ENCODE measurements around the gene PTPRN2.
"Not testable (repeated sequence)": the region's sequence is repeated elsewhere in the genome, so short reads cannot be mapped to it uniquely, and the experiment has no call there.

Gene PTPRN2

DNA sequence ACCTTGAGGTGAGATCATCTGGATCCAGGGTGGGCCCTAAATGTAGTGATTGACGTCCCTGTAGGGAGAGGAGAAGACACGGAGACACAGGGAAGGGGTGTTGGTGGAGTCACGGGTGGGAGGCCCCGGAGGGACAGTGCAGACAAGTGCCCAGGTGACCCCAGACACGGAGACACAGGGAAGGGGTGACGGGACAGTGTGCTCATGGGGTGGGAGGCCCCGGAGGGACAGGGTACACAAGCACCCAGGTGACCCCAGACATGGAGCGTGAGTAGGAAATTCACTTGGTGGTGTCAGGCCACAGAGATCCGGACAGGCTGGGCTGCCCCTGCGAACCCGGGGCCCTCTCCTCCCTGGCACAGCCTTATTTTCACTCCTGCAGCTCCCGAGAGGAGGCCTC is 176.9 kb downstream of the PTPRN2 start:
- DNase-seq: no peak

DNA sequence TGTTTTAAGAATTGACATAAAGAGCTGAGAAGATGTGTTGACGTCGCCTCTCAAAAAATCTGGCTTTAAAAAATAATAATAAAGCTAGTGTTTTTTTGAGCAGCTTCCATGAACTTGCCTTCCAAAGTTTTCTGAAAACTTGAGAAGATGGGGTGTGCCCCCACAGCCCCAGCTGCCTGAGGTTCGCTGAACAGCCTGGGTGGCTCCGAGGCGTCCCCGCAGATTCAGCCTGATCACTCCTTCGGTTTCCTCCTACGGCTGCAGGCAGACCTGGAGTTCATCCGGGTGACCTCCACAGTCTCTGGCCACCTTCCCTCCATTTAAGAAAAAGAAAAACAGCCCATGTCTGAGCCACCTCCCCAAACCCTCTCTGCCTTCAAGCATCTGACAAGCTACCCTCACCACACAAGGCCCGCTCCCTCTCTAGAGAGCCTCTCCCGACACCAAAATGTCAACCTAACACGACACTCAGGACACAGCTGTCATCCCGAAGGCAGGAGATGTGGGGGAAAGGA is 177.8 kb downstream of the PTPRN2 start:
- no peak for DNase-seq

DNA sequence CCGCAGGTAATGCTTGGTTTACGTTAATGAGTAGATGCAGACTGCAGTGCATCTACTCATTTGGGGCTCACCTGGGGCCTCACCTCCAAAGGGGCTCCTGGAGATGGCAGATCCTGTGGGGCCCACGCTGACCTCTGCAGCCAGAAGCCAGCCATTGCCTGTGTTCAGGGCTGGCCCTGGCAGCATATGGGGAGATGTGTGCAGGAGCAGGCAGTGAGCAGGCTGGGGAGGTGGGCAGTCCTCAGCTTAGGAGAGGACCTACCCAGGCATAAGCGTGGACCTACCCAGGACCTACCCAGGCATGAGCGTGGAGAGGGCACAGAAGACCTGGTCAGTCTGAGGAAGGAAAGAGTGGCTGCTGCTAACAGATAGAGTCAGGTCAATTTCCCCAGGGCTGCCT is 178.5 kb downstream of the PTPRN2 start:
- no peak for DNase-seq

DNA sequence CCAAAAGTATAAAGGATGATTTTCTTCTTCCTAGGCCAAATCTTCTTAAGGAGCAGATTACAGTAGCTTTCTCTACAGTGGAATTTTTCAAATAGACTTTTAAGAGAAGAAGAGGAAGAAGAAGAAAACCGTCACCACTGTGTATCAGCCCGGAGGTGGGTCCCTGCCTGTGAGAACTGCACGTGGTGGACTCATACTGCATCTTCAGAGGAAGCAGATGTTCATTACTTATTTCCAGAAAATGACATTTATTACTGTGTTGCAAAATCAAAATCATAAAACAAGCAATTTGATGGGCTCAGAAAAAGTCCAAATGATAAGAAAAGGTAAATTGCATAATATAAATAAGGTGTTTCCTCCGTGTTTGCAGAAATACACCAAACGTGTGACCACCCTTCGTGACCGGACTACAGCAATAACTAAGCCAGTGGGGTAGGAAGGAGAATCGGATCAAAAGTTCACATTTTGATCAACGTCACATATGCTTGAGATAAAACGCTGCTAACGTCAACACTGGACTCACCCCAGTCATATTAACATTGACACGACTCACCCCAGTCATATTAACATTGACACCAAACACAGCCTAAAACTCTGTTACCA is 179.2 kb downstream of the PTPRN2 start:
- no peak for DNase-seq

DNA sequence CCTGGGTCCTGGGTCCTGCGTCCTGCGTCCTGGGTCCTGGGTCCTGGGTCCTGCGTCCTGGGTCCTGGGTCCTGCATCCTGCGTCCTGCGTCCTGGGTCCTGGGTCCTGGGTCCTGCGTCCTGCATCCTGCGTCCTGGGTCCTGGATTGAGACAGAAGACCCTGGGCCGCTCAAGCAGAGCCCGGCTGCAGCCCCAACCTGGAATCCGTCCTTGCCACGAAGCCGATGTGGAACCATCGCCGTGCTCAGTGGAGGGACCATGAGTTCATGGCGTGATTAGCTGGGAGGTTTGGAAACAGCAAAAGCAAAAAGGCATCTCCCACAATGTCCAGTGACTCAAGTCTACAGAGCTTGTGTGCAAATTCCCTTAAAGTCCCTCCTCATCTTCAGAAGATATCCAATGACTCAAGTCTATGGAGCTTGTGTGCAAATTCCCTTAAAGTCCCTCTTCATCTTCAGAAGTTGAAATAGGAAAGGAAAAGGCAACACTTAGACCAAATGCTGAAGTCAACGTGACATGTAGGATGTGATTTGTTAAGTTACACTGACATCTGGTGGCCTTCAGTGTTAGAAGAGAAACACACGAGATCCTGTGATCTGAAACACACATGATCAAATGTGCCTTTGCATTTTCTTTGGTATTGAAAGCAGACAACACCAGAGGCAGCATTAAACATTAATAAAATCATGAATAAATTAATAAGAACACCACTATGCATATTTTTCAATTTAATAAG is 179.9 kb downstream of the PTPRN2 start:
- DNase-seq: no peak

DNA sequence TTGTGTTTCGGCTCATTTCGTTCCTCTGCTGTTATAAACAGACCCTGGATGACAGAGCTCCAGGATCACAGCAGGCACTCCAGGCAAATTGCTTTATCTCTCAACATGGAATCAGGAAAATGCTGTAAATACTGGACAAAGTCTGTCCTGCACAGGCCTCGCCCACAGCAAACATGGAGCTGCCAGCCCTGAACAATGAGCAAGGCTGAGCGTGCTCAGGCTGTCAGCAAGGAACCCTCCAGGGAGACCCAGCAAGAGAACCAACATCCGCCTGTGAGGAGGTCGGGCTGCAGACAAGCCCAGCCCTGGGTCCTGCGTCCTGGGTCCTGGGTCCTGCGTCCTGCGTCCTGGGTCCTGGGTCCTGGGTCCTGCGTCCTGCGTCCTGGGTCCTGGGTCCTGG is 180.8 kb downstream of the PTPRN2 start:
- DNase-seq: no peak

DNA sequence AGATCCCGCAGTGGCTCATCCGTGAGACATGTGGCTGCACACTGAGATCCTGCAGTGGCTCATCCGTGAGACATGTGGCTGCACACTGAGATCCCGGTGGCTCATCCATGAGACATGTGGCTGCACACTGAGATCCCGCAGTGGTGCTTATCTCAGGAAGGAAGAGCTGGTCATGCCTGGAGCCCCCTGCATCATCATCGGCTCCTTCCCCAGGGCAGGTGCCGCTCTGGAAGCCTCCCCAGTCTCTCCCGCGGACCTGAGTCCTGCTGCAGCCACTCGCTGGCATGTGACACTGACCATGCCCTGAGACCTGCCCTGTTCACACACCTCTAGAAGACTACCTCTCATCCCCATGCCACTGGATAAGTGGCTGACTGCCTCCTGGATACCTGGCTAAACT is 181.3 kb downstream of the PTPRN2 start:
- DNase-seq: no peak

DNA sequence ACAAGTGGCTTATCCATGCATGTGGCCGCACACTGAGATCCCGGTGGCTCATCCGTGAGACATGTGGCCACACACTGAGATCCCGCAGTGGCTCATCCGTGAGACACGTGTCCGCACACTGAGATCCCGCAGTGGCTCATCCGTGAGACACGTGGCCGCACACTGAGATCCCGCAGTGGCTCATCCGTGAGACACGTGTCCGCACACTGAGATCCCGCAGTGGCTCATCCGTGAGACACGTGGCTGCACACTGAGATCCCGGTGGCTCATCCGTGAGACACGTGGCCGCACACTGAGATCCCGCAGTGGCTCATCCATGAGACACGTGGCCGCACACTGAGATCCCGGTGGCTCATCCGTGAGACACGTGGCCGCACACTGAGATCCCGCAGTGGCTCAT is 181.9 kb downstream of the PTPRN2 start:
- DNase-seq: not testable (repeated sequence)

DNA sequence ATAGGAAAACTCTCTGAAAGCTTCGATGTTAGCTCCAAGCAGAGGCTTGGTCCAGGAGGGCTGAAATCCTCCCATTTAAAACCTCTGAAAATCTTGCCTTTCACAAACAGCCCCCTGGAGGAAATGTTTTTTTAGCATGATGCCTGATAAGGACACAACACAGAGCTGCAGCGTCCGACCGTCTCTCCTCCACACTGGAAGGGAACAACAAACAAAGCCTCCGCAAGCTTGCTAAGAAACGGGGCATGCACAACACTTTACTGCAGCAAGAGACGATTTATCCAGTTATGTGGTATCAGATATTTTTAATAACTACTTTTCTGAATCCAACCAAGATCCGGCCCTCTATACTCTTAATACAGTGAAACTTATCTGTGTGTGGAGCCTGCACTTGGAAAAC is 182.3 kb downstream of the PTPRN2 start:
- DNase-seq: no peak

DNA sequence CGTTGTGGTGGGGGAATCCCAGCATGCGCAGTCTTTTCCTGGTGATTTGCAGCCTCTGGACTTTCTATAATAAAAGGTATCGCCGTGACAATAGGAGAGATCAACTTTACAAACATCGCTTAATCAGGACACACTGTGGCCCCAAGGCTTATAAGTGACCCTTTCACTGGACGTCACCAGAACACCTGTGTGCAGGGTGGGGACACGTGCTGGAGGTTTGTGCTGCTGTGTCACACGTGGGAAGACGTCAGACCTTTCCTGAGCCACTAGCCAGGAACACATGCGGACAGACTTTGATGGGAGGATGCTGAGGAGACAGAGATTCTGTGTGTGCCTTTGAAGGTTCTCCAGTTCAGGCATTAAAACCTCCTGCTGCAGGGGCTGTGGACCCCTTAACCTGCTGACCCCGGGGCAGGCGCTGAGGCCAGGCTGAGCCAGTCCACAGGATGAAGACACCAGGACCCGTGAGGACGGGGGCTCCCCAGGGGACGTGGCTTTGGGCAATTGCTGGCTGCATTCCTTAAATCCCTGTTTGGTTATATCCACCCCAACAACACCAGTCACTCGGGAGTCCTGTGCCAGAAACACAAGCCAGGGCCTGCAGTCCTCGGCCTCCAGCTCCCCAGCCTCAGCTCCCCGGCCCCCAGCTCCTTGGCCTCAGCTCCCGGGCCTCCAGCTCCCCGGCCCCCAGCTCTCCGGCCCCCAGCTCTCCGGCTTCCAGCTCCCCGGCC is 183.4 kb downstream of the PTPRN2 start:
- no peak for DNase-seq

DNA sequence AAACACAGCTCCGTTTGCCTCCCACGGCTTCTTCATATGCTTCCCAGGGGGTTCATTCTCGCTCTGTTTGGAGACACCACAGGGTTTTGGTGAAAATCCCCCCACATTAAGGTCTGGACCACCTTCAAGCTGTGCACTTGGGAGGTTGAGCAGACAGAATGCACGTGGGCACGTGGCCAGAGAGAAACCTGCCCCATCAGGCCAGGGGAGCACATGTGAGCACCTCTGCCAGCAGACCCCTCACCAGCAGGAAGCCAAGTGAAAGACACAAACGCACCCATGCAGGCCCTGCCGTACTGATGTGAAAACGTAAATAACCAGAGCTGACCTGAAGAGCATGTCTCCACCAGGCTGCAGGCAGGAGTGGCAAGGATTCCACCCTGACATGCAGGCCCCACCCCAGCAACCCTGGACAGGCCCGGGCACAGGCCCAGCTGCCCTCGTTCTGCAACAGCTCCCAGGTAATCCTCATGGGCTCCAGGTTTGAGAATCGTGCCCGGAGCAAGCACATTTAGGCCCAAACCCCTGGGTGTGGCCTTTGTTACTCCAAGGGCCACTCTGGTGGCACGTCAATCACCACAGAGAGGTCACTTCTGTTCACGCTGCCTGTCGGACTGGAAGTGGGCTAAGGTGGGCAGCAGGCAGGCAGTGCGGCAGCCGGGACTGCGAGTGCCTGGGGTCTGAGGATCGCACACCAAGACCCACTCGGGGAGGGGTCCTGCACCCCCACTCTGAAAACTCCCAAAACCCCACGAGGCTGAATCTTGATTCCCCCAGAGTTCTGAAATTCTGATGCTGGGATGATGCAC is 184.4 kb downstream of the PTPRN2 start:
- no peak for DNase-seq

DNA sequence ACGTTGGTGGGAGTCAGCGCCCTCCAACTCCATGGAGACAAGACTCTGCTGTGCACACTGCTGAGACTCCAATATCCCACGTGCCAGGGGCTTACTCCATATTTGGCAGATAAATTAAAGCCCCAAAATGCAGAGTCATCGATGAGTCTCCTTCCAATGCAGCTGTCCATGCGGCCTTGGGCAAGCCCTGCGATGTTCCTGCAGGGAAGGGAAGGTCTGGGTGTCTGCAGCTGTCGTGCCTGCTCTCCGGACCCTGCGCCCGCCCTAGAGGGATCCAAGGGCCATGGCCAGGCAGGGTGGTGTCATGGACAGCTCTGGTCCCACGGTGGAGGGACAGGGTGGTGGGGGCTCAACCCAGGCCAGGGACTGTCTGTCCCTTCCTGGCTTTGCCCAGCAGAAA is 185.2 kb downstream of the PTPRN2 start:
- DNase-seq: no peak

DNA sequence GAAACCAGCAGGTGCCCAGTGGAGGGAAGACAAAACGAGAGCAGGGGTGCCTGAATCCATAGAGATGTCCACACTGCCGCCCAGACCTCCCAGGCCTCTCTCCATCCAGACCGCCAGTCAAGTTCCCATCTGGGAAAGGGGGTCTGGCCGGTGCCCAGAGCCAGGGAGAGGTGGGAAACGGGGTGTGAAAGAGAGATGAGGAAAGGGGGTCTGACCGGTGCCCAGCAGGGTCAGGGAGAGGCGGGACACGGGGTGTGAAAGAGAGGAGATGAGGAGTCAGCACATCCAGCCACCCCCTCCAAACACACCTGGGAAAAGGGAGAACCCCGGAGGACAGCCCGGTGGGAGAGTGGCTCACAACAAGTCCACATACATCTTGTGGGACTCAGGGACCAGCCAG is 185.8 kb downstream of the PTPRN2 start:
- no peak for DNase-seq

DNA sequence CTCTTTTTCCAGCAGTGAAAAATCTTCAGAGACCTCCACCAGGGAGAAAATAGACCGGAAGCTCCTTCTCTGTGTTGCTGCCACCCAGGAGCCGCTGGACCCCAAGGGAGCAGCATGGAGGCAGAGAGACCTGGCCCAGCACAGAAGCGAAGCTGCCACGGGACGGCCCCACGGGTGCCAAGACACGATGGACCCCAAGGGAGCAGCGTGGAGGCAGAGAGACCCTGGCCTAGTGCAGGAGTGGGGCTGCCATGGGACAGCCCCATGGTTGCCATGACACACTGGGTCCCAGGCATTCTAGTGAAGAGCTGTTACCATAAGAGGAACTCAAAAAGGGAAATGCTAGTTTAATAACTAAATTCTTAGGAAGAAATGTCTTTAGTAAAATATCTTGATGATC is 186.3 kb downstream of the PTPRN2 start:
- no peak for DNase-seq

DNA sequence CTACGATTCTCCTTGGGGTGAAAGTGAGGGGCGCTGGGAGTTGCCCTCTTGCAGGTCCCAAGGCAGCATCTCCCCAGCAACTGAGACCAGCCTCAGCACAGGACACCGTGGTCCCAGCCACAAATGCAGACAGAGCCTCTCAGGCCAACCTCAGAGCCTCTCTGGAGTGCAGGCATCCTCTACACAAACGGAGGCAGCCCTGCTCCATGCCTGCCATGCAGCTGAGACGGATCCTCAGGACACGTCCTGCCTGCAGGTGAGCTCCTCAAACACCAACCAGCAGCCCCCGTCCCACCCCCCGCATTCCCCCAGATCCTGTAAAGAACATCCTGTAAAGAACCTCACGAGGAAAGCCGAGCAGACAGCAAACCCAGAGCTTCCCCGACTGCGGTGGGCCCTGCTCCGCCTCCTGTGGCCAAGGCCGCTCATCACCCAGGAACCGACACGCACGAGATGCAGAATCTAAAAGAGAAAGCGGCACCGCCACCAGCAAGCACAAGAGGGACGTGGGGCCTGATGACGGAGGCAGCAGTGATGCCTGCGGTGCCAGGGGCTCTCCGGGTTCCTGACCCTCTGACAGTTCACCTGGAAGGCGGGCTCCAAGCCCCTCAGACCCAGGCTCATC is 186.9 kb downstream of the PTPRN2 start:
- no peak for DNase-seq

DNA sequence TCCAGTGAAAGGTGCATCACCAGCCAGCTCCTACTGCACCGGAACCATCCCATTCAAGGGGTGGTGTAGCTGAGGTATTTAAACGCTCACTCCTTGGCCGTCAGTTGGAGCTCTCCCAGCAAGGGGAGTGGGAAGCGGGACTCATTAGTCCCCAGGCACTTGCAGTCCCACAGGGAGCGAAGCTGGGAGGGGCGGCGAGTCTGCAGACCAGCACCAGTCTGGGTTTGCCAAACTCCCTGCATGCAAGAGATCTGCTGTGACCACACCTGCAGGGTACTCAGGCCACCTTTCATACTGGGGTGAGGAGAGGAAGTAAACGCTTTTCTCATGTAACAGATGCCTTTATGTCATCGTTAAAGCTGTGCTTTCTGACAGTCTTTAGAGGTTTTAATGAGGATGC is 187.9 kb downstream of the PTPRN2 start:
- no peak for DNase-seq

DNA sequence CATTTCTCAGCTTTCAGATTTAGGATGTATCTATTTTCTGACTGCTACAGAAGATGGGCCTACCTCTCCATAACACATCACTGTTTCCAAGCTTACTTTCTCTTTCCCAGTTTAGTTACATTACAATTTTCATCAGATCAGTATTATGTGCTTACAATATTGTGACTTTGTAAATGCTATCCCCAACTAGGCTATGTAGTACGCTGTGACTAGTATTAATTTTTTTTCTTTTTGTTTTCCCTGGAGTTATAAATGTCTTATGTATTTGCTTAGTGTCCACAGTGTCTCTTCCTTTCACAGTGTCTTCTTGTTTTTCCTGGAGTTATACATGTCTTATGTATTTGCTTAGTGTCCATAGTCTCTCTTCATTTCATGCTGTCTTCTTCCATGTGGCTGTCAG is 188.9 kb downstream of the PTPRN2 start:
- no peak for DNase-seq

DNA sequence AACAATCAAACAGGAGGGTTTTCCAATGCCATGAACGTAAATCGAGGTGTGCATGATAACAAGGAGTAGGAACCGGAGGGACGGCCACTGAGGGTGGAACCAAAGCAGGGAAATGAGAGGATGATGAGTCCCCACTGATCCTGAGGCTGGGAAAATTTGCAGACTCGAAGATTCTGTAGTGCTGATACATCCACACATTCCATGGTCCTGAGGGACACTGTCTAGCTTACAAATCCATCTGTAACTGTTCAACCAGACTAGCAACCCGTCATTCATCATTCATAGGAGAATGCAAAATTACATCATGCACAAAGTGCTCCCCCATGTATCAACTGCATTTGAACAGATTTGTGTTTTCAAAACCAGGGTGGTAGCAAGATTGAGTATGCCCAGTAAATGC is 189.7 kb downstream of the PTPRN2 start:
- DNase-seq: no peak

DNA sequence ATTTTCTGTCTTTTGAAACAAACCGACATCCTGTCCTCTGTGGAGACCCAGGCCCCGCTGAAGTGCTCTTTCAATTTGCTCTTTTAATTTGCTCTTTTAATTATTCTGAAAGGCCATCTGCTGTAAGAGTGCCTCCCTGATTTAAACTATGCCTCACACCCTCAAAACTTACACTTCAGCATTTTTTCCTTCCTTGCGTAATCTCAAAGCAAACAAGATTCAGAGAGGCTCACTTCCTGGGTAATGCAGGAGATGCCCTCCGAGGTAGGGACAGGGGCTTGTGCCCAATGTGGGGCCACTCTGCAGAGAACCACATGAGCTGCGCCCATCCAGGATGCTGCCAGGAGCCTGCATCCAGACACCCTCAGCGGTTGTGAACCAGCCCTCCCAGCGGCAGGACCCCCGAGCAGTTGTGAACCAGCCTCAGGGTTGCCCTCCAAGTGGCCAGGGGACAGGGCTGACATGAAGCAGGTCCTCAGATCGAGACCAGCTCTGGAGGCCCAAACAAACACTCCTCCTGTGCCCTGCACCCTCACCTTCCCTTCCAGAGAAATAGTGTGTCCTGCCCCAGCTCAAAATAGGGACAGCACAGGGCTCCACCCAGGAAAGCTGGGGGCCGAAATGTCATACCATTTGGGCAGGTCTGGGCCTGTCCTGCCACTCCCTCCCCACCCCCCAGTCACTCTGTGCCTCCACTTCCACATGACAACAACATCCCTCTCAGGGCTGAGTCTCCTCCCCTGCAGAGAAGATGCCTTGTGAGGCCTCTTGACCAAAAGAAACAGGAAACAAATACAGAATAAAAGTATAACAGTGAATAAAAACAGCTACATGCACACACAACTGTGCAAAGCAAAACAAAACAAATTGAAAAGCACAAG is 190.4 kb downstream of the PTPRN2 start:
- no peak for DNase-seq

DNA sequence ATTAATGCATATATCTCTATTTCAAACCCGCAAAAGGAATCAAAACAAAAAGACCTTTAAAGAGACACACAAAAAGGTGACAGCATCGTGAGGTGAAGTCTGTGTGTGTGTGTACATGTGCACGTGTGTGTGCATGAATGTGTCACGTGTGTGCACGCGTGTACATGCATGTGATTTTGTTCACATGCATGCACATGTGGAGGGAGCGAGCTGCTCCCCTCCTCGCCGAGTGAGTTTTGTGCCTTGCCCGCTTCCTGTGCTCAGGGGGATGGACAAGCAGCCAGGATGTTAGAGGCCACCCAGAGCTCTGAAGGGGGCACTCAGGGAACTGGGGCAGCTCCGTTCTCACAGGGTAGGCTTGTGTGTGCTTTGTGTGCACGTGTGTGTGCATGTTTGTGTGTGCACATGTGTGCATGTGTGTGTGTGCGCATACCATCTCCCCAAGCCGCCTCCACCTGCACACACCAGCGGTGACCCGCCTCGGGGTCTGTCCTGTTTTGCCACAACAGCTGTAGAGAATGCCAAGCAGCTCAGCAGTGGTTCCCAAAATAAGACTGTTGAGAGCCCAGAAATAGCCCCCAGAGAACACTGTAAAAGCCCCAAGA is 191.2 kb downstream of the PTPRN2 start:
- no peak for DNase-seq

DNA sequence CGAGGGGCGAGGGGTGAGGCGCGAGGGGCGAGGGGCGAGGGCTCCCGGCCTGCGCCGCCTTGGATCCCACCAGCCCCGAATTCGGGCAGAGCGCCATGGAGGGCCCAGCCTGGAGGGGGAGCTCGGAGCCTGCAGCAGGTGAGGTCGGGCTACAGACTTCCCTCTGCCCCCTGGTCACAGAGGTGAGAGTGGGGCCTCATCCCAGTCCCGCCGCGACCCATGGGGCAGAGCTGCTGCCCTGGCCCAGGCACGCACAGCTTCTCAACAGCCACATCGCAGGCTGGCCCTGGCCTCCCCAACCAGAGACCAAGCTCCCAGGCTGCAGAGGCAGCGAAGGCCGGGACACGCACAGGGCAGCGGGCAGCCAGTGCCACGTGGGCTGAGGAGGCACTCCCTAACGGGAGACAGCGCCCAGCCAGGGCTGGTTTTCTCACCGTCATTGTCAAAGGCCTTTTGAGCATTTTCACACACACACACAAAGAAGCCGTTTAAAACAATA is 191.8 kb downstream of the PTPRN2 start:
- no peak for DNase-seq
